Ureter (tissue), 1 donor: ENCODE measurements around the gene AHCYL2. TPM values are rescaled to one million over a fixed set of nuclear protein-coding genes. Genes with fewer than 3 reads are reported as not detected.
"Not testable (repeated sequence)": the region's sequence is repeated elsewhere in the genome, so short reads cannot be mapped to it uniquely, and the experiment has no call there.

Experiments
- DNase-seq: peaks from one replicate; pipeline ENCODE4 v3.0.0-alpha.2; 2020; ENCODE audit warnings: low spot score
- total RNA-seq: library from RNA; stranded (reverse); gene quantifications from one replicate; pipeline ENCODE4 v1.2.4, GENCODE V29; 2023
- donor health status: DM: yes; HTN: yes; CAD: no.

AHCYL2 gene
- total RNA-seq, 1 donor from 2014 or later = 19.3 TPM

GRCh38 chr7:129423700-129424410 lies 199.0 kb downstream of the AHCYL2 start:
- DNase-seq = no peak

- DNase-seq = no peak
These were observed 201.7 kb downstream of the AHCYL2 start for GRCh38 chr7:129426482-129426881.

GRCh38 chr7:129427526-129428045 lies 202.8 kb downstream of the AHCYL2 start:
- DNase-seq = no peak

- DNase-seq = no peak
These were observed 207.2 kb downstream of the AHCYL2 start for GRCh38 chr7:129431911-129432643.

- DNase-seq = peak; percentile 88
These were observed 209.2 kb downstream of the AHCYL2 start, which contains the start of gene STRIP2 for GRCh38 chr7:129433847-129434674. Gene STRIP2, plus strand, starts transcription at chr7:129434432. Its CDS starts 41 bp downstream, at chr7:129434473.

- no peak for DNase-seq
These were observed 210.0 kb downstream of the AHCYL2 start for GRCh38 chr7:129434675-129435318.

GRCh38 chr7:129435414-129435829 lies 210.6 kb downstream of the AHCYL2 start:
- DNase-seq = no peak

GRCh38 chr7:129436335-129436923 lies 211.6 kb downstream of the AHCYL2 start:
- DNase-seq = no peak

GRCh38 chr7:129437190-129437589 lies 212.4 kb downstream of the AHCYL2 start:
- DNase-seq = no peak

- DNase-seq = no peak
These were observed 213.5 kb downstream of the AHCYL2 start for GRCh38 chr7:129438281-129438838.

- DNase-seq = no peak
These were observed 214.2 kb downstream of the AHCYL2 start for GRCh38 chr7:129438839-129439651.

GRCh38 chr7:129439963-129440625 lies 215.3 kb downstream of the AHCYL2 start:
- DNase-seq = no peak

GRCh38 chr7:129443612-129444011 lies 218.8 kb downstream of the AHCYL2 start:
- no peak for DNase-seq

GRCh38 chr7:129444776-129445175 lies 219.9 kb downstream of the AHCYL2 start:
- not testable (repeated sequence) for DNase-seq

- not testable (repeated sequence) for DNase-seq
These were observed 222.1 kb downstream of the AHCYL2 start for GRCh38 chr7:129446925-129447324.

- not testable (repeated sequence) for DNase-seq
These were observed 222.6 kb downstream of the AHCYL2 start for GRCh38 chr7:129447445-129447844.

GRCh38 chr7:129448608-129449007 lies 223.8 kb downstream of the AHCYL2 start:
- not testable (repeated sequence) for DNase-seq

GRCh38 chr7:129450295-129450694 lies 225.5 kb downstream of the AHCYL2 start:
- no peak for DNase-seq

- no peak for DNase-seq
These were observed 227.9 kb downstream of the AHCYL2 start for GRCh38 chr7:129452589-129453231.
